Measurements from ENCODE around the gene GSTM1.

Gene GSTM1

GRCh38 chr1:109687641-109688499 is at the start of gene GSTM1:
TSS of gene GSTM1 (plus strand) at chr1:109687817. CDS start at chr1:109687874, 57 bp downstream.
- DNase-seq = peak; percentile 80

DNA sequence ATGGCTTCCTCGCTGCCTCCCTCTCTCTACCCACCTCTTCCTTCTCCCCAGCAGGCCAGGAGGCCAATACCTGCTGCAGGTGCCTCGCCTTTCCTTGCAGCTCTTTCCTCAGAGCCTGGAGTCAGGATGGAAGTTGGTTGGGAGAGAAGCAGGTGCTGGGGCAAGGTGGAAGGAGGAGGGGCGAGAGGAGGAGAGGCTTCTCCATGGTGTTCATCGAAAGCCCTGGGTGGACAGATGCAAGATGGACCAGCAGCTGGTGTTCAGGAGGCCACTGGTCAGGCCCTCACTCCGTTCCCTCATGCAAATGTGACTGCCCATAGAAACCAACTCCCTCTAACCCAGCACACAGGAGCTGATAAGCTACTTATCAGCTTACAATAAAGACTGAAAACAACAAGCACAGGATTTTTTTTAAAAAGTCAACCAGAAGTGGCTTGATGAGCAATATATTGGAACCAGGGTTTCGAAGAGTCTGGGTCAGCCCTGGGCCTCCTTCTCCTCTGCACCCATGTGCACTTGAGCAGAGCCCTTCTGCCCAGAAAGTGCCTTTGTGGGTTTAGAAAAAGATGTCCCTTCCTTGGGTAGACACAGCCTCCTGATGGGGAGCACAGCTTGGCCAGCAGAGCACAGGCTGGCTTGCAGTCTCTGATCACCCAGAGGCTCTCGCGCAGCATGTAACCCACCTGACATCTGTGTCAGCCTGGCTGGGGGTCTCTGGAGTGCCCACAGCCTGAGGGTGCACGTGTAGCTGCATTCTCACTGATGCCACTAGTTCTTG is 48.4 kb upstream of the GSTM1 start:
- DNase-seq = no peak

GRCh38 chr1:109639841-109640184 is 47.8 kb upstream of the GSTM1 start:
- DNase-seq = no peak

DNA sequence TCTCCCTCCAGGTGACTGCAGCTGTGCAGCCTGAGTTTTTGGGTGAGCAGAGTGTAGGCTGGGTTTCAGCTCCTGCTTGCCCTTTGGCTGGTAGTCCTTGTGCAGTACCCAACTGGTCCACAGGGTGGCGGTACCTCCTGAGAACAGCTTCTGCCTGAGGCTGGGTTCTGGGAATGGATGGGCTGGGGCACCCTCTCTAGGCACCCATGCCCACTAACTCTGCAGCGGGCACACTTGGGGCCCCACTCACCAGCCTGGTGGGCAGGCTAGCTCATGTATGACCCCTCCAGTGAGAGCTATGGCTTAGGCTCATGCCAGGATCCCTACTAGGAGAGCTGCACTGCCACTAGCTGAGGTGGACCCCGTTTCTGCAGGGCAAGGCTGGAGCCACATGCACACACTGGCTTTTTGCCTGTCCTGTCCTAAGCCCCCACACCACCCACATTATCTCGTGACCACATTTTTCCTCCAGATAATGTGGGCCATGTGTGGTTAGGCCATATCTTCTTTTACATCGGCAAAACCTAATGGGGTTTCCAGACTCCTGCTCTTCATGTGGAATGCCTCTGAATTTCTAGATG is 47.2 kb upstream of the GSTM1 start:
- DNase-seq = peak; percentile 56

DNA sequence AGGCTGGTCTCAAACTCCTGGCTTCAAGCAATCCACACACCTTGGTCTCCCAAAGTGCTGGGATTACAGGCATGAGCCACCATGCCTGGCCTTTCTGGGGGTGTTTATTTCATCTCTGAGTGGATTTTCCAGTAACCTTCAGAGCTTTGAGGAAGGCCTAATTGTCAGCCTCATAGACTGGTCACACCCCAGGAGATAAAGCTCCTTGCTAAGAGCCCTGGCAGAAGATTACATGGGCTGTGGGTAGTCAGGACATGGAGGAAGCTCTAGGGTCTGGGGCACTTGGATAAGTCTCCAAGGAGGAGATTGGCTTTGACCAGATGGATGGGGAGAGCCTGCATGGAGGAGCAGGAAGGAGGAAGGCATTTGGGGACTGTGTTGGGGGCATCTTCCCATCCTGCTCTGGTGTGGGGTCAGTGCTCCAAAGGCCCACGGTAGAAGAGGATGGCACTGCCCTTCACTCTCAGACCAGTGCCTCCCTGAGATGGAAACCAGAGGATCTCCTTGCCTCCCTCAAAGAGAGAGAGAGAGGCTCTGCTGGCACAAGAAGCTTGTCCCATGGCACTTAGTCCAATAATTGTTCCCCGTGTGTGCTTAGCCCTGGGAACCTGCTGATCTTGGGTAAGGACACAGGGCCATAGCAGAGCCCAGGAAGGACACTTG is 46.4 kb upstream of the GSTM1 start:
- no peak for DNase-seq

DNA sequence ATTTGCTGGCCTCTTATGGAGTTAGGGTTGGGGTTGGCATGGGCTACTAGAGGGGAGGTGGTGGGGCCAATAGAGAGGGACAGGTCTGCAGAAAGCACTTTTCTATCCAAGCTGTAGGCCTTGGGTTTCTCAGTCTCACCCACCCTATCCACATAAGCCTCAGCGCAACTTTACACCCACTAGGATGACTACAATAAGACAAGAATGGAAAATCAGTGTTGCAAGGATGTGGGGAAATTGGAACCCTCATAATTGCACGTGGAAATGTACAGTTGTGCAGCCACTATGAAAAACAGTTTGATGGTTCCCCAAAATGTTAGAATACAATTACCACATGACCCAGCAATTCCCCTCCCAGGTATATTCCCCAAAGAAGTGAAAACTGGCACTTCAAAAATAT is 45.8 kb upstream of the GSTM1 start:
- DNase-seq = no peak

GRCh38 chr1:109642626-109643025 is 45.0 kb upstream of the GSTM1 start:
- no peak for DNase-seq

- peak; percentile 74 for DNase-seq
Measured at GRCh38 chr1:109643385-109644230, 44.0 kb upstream of the GSTM1 start.

GRCh38 chr1:109644670-109645069 is 42.9 kb upstream of the GSTM1 start:
- no peak for DNase-seq

DNA sequence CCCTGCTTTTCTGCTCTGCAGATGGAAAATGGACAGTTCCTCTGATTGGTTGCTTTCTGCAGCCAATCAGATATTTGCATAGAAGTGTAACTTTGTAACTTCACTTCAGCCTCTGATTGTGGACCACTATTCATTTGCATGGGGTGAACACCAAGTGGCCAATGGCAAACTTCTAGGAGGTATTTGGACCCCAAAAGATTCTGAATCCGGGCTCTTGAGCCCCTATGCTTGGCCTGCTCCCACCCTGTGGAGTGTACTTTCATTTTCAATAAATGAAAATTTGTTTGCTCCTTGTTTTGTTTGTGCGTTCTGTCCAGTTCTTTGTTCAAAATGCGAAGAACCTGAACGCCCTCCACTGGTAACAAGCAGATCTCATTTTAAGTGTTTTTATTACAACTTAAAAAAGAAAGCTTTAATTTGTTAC is 38.1 kb upstream of the GSTM1 start:
- no peak for DNase-seq

GRCh38 chr1:109650609-109651008 is 37.0 kb upstream of the GSTM1 start:
- DNase-seq = peak; percentile 74

GRCh38 chr1:109652402-109652801 is 35.2 kb upstream of the GSTM1 start:
- no peak for DNase-seq

DNA sequence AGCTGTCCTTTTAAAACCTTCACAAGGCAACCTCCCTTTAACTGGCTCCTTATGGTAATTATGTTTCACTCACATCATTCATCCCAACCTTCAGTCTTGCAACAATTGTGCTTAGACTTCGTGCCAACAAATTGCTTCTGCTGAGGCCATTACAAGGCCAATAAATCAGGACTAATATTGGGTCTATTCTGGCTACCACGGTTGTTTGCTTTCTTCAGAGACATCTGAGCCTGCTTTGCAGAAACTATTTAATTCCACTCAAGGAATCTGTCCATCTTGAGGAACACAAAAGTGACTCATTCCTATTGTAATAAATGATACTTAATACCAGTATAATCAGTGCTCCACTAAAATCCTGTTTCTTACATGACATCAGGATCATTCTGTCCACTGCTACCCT is 34.3 kb upstream of the GSTM1 start:
- peak; percentile 35 for DNase-seq

- DNase-seq = no peak
Measured at GRCh38 chr1:109654519-109654918, 33.1 kb upstream of the GSTM1 start.

DNA sequence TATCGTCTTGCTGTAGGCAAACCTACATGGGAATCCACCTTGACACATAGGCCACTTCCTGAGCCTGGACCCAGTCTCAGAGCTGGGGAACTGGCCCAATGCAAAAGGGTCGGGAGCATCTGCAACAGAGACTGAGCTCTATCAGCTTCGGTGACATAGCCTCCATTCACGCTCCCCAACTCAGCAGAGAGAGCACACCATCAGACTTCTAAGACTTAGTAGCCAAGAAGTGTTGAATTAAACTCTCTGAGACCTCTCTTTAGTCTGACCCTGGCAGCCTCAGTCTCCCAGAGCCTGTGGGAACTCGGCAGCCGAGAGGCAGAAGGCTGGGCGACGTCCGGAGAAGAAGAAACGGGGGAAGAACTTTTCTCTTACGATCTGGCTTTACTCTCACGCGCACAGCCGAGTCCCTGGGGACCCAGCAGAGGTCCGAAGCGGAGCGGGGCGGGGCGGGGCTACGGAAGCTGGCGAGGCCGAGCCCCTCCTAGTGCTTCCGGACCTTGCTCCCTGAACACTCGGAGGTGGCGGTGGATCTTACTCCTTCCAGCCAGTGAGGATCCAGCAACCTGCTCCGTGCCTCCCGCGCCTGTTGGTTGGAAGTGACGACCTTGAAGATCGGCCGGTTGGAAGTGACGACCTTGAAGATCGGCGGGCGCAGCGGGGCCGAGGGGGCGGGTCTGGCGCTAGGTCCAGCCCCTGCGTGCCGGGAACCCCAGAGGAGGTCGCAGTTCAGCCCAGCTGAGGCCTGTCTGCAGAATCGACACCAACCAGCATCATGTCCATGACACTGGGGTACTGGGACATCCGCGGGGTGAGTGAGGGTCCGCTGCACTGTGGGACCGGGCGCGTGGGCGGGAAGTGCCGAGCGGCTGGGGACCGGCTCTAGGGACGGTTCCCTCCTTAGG is 31.8 kb upstream of the GSTM1 start, which contains the start of gene GSTM4:
Gene GSTM4, plus strand, starts transcription at position 485 of the 905 bp plus-strand sequence. Its CDS starts 291 bp downstream, at position 776.
- DNase-seq = peak; percentile 77

DNA sequence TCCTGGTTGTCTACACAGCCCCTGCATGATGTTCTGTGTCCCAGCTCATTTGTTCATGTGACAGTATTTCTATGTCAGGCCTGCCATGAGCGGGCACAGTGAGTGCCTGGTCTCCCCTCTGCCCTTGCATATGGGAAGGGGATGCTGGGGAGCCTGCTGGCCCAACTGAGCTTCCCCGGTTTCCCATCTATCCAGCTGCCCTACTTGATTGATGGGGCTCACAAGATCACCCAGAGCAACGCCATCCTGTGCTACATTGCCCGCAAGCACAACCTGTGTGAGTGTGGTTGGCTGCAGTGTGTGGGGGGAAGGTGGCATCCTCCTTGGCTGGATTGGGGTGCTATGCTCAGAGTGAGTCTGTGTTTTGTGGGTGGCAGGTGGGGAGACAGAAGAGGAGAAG is 30.2 kb upstream of the GSTM1 start:
- DNase-seq = no peak

- no peak for DNase-seq
Measured at GRCh38 chr1:109657970-109658369, 29.6 kb upstream of the GSTM1 start.

DNA sequence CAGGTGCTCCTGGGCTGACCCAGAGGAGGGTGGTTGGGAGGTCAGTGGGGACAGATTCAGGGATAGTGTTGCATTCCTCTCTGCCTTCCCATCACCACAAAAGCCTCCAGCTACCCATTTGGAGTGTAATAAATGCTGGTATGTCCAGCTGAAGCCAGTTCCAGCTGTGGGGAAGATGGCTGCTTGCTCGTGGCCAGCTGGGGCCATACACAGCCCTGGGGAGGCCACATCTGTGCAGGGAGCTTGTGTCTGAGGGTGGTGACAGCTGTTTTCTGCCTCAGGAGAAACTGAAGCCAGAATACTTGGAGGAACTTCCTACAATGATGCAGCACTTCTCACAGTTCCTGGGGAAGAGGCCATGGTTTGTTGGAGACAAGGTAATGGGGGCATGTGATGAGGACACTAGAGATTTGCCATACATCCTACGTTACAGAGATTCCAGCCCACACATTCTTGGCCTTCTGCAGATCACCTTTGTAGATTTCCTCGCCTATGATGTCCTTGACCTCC is 29.0 kb upstream of the GSTM1 start:
- DNase-seq = no peak

DNA sequence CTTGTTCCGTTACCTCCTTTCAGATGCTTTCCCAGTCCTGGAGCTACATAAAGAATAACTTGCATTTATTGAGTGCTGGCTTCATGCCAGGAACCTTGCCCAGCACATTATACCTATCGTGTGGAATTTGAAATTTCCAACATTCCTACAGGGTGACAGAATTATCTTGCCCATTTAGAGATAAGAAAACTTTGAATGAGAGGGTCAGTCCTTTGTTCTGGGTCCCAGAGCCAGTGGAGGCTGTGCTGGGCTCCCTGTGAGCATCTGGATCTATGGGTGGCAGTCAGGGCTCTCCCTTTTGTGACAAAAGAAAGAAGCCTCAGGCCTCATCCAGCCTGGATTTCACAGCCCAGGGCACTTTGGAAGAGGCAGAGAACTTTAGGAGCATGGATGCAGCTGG is 28.5 kb upstream of the GSTM1 start:
- no peak for DNase-seq

- no peak for DNase-seq
Measured at GRCh38 chr1:109659997-109660690, 27.5 kb upstream of the GSTM1 start.

All from fibroblast of skin of right biceps (primary cell).